Middle frontal gyrus (tissue), 1 donor: ENCODE measurements around the gene RASGRP1.
A peak's percentile ranks its signal among the peaks of the same experiment; 100 is the strongest.

Experiments used
- DNase-seq: peaks from one replicate; pipeline ENCODE4 v3.0.0-alpha.2; 2015; ENCODE audit warnings: low spot score; ENCODE audit errors: extremely low spot score

The RASGRP1 gene

DNA sequence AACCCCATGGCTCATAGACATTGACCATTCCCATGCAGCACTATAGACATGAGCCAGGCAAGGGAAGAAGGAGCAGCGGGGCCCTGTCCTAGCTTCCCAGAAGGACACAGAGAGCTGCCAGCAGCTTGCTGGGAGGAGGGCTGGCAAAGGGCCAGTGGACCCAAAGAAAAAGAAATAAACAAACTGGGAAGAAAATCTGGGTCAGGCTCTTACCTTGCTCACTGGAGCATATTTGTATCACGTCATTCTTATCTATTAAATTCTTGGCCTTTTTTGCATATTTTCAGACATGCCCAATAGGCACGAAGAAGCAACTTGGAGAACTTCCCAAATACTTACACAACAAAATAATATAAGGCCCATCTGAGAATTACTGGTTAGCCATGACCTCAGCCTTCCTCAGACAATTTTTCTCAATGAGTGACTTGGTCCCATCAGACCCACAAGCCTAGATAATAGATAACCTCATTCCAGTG is 28.4 kb downstream of the RASGRP1 start:
- no peak for DNase-seq

DNA sequence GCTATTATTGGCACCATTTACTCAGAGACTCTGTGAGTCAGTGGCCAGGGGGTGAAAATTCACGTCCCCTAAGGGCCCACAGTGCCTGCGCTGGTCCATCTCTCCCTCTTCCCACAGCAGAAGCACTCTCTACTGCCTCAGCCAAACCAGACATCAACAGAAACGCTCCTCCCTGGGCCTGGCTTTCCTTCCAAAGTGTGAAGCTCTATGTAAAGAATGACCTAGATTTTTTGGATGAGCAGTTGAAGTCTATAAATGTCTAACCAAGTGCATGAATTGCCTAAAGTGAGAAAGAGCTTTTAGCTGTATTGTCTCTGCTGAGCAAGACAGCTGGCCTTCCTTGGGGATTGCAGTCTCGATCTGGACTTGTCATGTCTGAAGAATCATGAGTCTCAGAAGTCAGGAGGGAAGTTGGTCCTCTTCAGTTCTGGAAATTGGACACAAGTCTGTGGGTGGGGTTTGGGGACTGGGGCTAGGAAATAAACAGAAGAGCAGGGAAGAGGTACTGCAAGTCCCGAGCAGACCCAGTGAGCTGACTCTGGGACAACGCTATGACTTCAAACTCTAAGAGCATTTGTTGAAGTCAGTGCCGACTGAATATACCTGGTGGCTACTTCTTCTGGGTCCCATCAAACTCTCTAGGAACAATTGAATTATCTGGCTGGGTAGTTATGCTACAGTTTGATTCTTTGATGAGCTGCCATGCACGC is 29.0 kb downstream of the RASGRP1 start:
- DNase-seq = peak; percentile 68

DNA sequence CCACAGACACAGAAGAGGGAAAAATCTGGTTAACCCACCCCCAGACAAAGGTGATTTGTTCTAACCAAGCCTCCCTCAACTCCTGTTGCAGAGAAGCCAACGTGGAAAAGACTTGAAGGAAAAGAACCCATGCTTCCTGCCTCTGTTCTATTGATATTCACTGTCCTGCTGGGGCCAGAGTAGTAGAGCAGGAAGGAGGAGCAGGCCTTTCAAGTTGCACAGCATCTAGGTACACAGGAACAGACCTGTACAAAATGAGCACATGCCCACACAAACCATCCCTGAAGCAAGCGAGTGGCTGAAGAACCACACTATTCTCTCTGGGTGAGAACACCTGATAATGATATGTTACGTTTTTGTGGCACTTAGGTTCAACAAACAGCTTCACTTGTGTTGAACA is 29.9 kb downstream of the RASGRP1 start:
- DNase-seq = no peak

DNA sequence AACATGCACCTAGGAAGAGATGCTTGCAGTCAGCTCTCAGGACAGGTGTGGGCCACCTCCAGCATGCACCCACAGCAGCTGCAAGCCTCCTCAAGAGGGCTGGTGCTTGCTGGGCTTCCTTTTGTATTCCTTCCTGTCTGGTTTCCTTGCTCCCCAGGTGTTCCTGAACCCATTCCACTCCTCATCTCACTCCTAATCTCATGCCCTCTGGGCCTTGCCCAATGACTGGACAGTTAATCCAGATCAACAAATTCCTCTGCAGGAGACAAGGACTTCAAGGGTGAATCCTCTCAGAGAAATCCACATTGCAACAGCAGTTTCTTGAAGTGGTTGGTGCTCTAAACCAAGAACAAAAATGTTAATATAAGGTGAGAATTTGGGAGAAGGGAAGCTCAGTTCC is 30.7 kb downstream of the RASGRP1 start:
- DNase-seq = no peak

DNA sequence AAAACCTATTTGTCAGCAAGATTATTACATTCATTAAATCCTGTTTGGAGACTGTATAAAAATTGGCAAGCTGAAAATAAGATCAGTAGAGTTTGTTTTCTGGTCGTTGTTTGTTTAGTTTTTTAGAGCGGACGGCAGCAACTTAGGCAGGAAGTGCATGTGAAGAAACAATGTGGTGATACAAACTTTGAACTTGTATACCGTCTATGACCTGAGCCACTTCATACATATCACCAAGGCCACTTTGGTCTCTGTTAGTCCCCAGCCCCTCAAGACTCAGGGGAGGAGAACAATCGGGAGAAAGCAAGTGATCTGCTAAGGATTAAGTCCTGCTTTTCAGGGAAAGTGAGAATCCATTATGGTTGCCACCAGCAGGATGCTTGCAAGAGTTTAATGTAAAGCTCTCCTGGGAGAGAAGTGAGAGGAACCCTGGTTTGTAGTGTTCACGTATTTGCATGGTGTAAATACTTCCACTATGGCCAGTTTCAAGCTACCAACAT is 31.1 kb downstream of the RASGRP1 start:
- no peak for DNase-seq

DNA sequence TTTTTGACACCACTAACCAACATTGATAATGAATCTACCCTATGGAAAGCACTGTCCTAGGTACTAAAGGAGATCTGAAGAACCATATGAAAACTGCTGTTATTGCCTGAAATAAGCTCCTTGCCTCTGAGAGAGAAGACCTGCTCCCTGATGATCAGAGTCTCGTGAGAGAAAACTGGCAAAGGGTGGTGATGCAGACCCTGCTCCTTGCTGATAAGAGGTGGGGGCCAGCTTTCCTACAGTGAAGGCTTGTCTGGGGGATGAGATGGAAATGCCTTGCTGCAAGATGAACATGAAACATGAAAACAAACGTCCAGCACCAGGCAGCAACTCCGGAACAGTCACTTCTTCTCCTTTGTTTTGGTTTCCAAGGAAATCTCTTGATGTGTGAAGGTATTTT is 31.9 kb downstream of the RASGRP1 start:
- no peak for DNase-seq

DNA sequence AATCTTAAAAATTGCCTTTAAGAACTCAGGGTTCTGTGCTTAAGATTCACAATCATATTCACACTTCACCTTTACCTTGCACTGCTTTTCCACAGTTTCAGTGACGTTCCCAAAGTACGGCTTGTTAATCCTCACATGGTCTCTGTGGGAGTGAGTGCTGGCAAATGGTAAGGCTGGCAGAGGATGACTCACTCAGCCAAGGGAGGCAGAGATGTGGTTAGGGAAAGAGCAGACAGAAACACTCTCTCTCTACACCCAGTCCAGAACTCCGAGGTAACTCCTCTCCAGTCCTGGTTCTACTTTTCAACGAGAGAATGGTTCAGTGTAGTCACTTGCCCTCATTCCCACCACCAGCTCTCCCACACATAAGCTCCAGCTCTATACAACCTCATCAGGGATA is 33.1 kb downstream of the RASGRP1 start:
- peak; percentile 41 for DNase-seq

DNA sequence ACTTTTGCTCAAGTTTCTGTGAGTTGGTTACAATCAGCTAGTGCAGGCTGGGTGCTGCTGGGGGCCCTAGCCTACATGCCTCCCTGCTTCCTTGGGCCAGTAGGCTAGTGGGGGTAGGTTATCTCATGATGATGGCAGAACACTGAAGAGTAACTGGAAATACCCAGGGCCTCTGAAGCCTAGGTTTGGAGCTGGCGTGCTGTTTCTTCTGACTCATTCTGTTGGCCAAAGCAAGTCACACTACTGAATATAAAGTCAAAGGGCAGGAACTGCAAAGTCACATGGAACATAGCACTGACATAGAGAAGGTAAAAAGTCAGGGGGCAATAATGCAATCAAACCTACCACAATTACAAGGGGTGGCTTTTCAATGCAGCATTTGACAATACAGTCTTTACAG is 34.5 kb downstream of the RASGRP1 start:
- no peak for DNase-seq

DNA sequence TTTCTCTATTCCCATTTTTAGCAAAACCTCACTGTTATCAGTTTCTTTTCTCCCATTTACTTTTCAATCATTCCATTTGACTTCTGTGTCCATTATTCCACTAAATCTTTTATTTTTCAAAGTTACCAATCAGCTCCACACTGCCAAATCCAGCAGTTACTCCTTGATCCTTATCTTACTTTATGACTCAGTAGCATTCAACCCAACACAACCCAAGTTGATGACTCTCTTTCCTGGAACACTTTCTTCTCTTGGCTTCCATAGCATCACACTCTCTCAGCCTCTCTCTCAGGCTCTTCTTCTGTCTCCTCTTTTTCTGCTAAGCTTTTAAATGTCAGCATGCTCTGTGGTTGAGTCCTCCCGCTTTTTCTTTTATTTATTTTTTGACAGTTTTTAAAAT is 36.3 kb downstream of the RASGRP1 start:
- DNase-seq = no peak

DNA sequence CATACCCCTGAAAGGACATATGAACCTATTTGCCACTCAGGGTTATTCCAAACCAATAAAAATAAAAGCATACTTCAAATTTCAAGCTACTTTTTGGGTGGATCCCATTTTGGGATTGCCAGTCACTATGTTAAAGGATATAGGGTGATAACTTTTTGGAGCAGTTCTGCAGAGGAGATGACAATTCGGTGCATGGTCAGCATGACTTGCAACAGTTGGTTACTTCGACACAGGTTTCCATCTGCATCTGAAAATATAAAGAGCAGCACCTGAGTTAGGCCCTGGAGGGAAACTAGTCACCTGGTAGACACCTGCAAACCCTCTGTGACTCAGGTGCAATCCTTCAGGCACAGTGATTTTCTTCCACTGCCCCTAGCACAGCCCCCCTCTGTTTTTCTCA is 38.5 kb downstream of the RASGRP1 start:
- DNase-seq = no peak

DNA sequence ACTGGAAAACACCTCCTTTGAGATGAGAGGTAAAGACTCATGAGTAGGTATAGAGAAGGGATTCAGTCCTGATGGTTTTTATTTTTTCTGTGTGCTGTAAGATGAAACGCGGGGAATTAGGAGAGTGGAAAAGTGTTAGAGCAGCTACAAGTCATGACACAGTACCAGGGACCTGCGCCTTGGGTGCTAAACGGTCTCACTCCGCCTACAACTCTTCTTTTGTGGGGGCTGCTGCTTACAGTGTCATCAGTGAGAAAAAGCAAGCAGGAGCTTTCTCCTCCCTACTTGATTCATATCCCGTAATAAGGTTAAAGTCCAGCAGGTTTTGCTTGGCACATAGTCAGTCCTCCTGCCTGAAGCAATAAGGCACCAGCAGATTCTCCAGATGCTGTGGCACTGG is 39.1 kb downstream of the RASGRP1 start:
- DNase-seq = no peak

DNA sequence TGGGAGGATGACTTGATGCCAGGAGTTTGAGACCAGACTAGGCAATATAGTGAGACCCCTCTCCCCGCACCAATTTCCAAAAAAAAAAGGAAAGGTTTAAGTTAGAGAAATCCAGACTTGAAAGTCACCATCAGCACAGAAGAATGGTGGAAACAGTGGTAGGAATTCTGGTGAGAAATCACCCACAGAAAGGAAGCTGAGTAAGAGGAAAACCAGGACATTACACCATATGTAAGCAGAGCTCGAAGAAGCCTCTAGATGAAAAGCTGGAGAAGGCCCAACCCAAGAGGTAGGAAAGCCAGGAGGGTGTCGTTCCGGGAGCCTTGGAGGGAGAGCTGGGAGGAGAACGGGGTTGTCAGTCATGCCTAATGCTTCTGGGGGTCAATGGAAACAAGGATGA is 40.5 kb downstream of the RASGRP1 start:
- no peak for DNase-seq

DNA sequence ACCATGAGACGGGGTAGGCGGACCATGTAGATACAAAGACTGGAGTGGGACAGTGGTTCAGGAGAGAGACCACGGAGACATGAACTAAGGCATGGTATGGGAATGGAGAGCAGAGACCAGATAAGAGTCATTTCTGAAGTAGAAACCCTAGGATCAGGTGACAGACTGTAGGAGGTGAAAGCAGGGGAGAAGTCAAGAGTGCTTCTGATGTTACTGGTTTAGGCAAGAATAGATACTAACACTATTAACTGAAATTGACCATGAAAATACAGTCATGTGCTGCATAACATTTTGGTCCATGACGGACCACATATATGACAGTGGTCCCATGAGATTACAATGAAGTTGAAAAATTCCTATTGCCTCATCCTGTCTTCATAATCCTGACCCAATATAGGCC is 41.7 kb downstream of the RASGRP1 start:
- DNase-seq = no peak

DNA sequence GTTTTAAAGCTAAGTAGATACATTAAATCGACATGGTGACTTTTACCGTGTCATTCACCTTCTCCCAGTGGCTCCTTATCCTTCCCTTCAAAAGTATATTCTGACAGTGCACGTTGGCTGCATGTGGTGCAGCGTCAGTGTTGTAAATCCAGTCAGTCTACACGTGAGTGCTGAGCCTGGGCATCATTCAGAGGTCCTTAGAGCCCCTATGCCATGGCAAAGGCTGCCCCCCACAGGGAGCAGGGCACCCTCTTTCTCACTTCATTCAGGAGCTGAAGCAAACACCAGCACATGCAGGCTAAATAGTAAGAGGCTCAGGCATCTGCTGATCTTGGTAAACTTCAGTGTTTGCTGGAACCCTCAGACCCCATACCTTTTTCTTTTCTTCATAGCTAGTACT is 43.3 kb downstream of the RASGRP1 start:
- DNase-seq = no peak

DNA sequence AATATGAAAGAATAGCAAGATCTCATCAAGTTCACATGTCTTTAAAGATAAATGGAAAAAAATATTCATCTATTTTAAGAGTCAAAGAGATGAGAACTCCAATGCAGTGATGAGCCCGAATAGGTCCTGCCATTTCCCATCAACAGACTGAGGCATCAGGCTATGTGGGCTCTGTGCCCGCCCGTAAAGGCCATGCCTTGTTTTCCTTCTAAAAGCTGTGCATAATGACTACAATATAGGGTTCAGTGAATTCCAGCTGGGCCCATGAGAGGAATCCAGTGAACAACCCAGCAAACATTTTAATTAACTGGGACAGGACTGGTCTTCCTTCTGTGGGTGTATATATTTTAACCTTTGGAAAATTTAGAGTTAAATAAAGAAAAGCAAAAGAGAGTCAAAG is 44.6 kb downstream of the RASGRP1 start:
- no peak for DNase-seq

DNA sequence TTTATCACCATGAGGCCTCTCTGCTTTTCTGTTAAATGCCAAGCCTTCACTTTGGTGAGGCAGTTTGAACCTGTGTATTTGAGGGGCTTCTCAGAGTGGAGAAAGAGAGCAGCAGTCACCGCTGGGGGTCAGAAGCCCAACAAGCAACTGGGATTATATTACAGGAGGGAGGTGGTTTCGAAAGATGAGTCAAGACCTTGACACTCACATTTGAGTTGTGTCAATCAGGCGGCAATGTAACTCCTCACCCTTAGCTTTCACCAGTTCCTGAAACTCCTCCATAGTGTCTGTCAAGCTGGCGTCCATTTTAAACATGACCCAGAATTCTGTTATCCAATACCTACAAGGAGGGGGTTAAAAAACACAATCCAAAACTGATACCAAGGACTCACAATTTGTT is 46.5 kb downstream of the RASGRP1 start:
- no peak for DNase-seq

DNA sequence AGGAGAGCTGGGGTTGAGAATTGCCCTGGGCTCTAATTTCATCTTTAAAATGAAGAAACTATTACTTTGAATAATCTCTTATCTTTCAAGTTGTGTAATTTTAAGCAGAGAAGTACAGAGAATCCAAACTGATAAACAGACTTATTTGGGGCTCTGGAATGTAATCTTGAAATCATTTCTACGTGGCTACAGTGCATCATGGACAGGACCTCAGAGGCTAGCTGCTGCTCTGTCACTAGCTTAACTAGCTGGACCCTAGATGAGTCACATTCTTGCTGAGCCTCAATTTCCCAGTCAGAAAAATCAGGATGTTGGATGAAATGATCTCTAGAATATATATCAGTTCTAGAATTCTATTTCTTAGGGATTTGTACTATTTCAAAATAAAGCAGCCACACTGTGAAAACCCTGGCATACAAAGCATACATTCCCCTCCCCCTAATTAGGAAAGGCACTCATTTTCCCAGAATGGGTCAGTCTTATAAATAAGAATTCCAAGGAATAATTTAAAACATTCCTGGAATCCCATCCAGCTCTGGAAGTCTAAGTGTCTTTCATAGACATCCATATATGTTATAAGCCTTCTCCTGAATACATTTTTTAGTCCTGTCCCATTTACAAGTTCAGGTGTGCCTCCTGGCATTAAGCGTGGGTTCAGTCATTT is 47.2 kb downstream of the RASGRP1 start:
- no peak for DNase-seq

DNA sequence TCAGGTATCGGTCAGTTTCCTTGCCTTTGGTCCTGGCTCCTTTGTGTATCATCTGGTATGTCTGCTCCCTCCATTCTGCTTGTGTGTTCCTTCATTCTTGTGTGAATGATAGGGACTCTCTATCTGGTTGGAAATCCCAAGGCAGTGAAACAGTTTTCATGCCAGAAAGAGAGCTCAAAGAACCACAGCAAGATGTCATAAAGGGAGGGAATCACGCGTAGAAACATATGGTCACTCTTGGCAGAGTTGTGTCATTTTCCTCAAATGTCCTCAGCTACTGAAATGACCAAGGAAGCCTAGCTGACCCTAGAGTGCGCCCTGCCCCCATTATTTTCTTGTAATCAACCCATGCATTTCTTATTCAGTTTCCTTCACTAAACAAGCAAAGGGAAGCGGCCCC is 48.0 kb downstream of the RASGRP1 start:
- DNase-seq = no peak

DNA sequence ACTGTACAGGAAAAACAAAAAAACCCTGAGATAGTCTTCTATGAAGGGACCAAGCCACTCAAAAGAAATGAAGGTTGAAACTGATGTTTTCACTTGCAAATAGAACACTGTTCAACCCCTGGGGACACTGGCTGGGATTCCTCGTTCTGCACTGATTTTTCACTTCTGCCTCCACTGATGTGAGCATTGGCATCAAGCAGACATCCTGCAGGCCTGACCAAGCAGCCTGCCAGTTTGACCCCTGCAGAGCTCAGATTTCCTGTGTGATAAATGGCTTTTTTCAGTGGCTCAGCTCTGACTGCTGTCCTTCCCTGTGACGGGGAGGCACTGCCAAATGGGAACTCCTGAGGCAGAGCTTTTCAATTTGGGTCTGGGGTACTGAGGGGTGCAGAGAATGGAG is 50.0 kb downstream of the RASGRP1 start:
- DNase-seq = no peak

DNA sequence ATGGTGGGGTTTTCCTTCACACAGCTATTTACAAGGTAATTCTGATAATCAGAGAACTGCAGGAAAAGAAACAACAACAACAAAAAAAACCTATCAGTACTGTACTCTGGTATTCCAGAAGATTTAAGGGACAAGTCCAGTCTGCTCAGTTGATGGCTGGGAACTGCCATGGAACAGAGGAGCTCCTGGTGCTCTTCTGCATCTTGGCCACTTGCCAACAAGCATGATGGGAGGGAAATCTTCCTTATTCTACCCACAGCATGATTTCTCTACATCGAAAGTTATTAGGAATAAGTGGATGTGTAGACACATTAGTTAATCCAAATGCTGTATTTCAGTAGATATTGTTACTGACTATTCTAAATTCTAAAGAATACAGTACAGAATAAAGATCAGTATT is 51.7 kb downstream of the RASGRP1 start:
- no peak for DNase-seq

DNA sequence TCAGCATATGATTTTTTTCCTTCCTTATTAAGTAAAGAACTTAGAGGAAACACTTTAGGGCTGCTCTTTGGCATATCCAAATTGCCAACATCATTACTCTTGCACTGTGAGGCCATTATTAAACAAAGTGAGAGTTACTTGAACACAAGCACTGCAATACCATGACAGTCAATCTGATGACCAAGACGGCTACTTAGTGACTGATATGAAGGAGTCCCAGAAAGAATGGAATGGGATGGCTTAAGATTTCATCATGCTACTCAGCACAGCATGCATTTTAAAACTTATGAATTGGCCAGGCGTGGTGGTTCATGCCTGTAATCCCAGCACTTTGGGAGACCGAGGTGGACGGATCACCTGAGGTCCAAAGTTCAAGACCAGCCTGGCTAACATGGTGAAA is 55.5 kb downstream of the RASGRP1 start:
- DNase-seq = no peak

DNA sequence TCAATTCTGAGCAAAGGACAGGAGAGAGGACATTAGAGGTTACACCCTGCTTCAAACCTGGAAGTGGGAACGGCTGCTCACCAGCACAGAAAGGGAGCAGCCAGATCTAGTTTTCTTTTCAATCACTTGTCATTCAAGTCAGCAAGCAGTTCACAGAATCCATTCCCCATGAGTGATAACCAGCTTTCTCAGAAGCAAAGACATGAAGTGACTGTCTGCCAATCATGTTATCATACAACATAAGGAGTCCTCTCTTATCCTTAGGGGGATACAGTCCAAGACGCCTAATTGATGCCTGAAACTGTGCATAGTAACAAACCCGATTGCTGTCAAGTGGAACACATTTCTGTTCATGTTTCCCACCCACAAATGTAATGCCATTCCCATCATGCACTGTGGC is 56.0 kb downstream of the RASGRP1 start:
- DNase-seq = no peak

DNA sequence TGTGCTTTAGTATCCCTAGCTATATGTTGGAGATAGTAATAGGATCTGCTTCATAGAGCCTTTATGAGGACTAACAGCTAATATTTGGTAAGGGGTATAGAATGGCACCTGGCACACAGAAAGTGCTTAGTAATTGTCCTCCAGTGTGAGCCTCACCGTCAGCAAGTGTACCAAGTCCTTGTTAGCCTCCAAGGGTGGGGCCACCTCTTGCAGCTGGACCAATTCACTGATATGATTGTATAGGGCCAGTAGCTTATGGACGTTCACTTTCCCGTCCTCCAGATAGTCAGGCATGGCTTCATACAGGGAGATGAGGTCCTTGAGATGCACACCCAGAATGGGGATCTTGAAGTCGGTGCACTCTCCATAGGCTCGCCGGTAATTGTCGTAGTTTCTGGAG is 57.0 kb downstream of the RASGRP1 start:
- no peak for DNase-seq
